ENCODE measurements around the gene LIPE.

The LIPE gene

GRCh38 chr19:42410371-42410770 is 16.8 kb downstream of the LIPE start:
- Histone ChIP-seq H3K9me3 (ENCODE audit: control insufficient read depth, low read length) (no peaks in the 10 kb centered on the region), H3K4me3 (ENCODE audit: low read depth, low read length) (no peak overlapping the region), H3K4me2 (ENCODE audit: low read length) (no peak overlapping the region), H3K36me3 (ENCODE audit: control insufficient read depth, insufficient read depth, low read length) (no peaks in the 10 kb centered on the region), H3K4me1 (peaks cover 16% of the 10 kb centered on the region), H3K27ac (no peak overlapping the region), H3K9ac (no peak overlapping the region), H3K27me3 (ENCODE audit: control insufficient read depth, insufficient read depth, low read length) (no peaks in the 10 kb centered on the region), H3K79me2 (no peaks in the 10 kb centered on the region), H2AFZ (no peak overlapping the region)
- TF ChIP-seq CTCF (IDR thresholded peaks at IDR 0.05), result no peak

GRCh38 chr19:42409477-42409876 is 17.7 kb downstream of the LIPE start:
- Histone ChIP-seq H3K27me3 (ENCODE audit: control insufficient read depth, insufficient read depth, low read length) (no peaks in the 10 kb centered on the region), H3K36me3 (ENCODE audit: control insufficient read depth, insufficient read depth, low read length) (no peaks in the 10 kb centered on the region), H3K27ac (no peak overlapping the region), H3K4me2 (ENCODE audit: low read length) (peak overlapping the region; percentile 15), H3K79me2 (no peaks in the 10 kb centered on the region), H3K4me1 (peaks cover 16% of the 10 kb centered on the region), H3K4me3 (ENCODE audit: low read depth, low read length) (no peak overlapping the region), H3K9me3 (ENCODE audit: control insufficient read depth, low read length) (no peaks in the 10 kb centered on the region), H2AFZ (no peak overlapping the region), H3K9ac (no peak overlapping the region)
- no peak for TF ChIP-seq CTCF (IDR thresholded peaks at IDR 0.05)

DNA sequence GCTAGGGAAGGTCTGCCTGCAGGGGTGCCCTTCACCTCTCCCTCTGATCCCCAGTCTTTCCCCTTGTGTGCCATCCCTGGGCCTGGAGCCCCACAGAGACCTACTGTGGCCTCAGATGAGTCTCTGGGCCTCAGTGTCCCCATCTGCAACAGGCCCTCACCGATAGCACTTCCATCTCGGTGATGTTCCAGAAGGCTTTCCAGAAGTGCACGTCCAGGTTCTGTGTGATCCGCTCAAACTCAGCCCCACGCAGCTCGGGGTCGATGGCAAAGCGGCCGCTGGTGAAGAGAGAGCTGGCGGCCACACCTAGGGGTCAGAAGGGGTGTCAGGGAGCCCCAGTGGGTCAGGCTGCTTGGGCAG is 19.4 kb downstream of the LIPE start:
- H3K27me3 ChIP-seq (ENCODE audit: control insufficient read depth, insufficient read depth, low read length), result no peaks in the 10 kb centered on the region
- no peaks in the 10 kb centered on the region for H3K36me3 ChIP-seq (ENCODE audit: control insufficient read depth, insufficient read depth, low read length)
- no peaks in the 10 kb centered on the region for H3K79me2 ChIP-seq
- H2AFZ ChIP-seq, result no peak overlapping the region
- no peaks in the 10 kb centered on the region for H3K9me3 ChIP-seq (ENCODE audit: control insufficient read depth, low read length)
- no peak overlapping the region for H3K9ac ChIP-seq
- H3K4me3 ChIP-seq (ENCODE audit: low read depth, low read length), result no peak overlapping the region
- H3K27ac ChIP-seq, result no peak overlapping the region
- TF ChIP-seq CTCF (IDR thresholded peaks at IDR 0.05), result no peak
- no peak overlapping the region for H3K4me2 ChIP-seq (ENCODE audit: low read length)
- peaks cover 12% of the 10 kb centered on the region for H3K4me1 ChIP-seq

DNA sequence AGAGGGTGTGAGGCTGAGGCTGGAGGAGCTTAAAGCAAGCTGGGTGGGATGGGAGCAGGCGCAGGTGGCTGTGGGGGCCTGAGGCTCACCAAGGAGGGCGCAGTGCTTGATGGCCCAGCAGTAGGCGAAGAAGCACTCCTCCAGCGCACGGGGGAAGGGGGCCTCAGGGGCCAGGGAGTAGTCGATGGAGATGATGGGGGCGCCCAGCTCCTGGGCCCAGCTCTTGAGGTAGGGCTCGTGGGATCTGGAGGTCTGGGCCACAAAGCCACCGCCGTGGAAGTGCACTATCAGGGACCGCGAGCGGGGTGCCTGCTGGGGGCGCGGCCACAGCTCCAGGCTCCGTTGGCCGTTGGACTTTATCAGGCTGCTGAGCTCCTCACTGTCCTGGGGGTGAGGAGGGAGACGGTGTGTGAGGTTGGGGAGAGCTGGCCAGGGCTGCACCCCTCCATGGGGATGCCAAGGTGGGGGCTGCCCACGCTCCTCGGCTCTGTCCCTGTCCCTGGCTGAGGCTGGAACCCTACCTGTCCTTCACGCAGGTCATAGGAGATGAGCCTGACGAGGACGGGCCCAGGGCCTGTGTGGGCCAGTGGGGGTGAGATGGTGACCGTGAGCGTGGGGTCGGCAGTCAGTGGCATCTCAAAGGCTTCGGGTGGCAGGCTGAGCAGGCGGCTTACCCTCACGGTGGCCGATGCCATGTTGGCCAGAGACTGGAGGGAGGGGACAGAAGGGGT is 19.9 kb downstream of the LIPE start:
- no peaks in the 10 kb centered on the region for H3K9me3 ChIP-seq (ENCODE audit: control insufficient read depth, low read length)
- no peak overlapping the region for H3K9ac ChIP-seq
- H3K4me1 ChIP-seq, result peaks cover 10% of the 10 kb centered on the region
- H3K4me2 ChIP-seq (ENCODE audit: low read length), result no peak overlapping the region
- no peaks in the 10 kb centered on the region for H3K27me3 ChIP-seq (ENCODE audit: control insufficient read depth, insufficient read depth, low read length)
- H3K79me2 ChIP-seq, result no peaks in the 10 kb centered on the region
- no peak overlapping the region for H3K27ac ChIP-seq
- no peak for TF ChIP-seq CTCF (IDR thresholded peaks at IDR 0.05)
- H3K4me3 ChIP-seq (ENCODE audit: low read depth, low read length), result no peak overlapping the region
- H2AFZ ChIP-seq, result no peak overlapping the region
- H3K36me3 ChIP-seq (ENCODE audit: control insufficient read depth, insufficient read depth, low read length), result no peaks in the 10 kb centered on the region

DNA sequence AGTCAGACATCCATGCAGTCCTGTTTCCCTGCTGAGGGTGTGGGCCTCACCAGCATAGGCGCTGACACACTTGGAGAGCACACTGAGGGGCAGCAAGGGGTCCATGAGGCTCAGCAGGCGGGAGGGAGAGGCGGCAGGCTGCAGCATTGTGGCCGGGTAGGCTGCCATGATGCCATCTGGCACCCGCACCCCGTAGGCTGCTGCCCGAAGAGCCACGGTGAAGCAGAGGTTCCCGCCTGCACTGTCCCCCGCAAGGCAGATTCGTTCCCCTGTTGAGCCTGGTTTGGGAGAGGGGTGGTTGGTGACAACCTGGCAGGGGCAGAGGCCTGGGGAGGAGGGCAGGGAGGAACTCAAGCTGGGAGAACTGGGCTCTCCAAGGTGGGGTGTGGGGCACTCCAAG is 21.1 kb downstream of the LIPE start:
- no peak overlapping the region for H3K4me2 ChIP-seq (ENCODE audit: low read length)
- no peak overlapping the region for H3K27ac ChIP-seq
- H3K36me3 ChIP-seq (ENCODE audit: control insufficient read depth, insufficient read depth, low read length), result no peaks in the 10 kb centered on the region
- no peak overlapping the region for H2AFZ ChIP-seq
- TF ChIP-seq CTCF (IDR thresholded peaks at IDR 0.05), result no peak
- no peak overlapping the region for H3K4me3 ChIP-seq (ENCODE audit: low read depth, low read length)
- H3K9ac ChIP-seq, result no peak overlapping the region
- H3K9me3 ChIP-seq (ENCODE audit: control insufficient read depth, low read length), result no peaks in the 10 kb centered on the region
- H3K79me2 ChIP-seq, result no peaks in the 10 kb centered on the region
- H3K27me3 ChIP-seq (ENCODE audit: control insufficient read depth, insufficient read depth, low read length), result no peaks in the 10 kb centered on the region
- H3K4me1 ChIP-seq, result peaks cover 10% of the 10 kb centered on the region
